Measurements from ENCODE around the gene TRIP11. TPM values are rescaled to one million over a fixed set of nuclear protein-coding genes. Genes with fewer than 3 reads are reported as not detected.

The TRIP11 gene
- total RNA-seq, 1 experiment from 2014 or later, result 65.8 TPM

DNA sequence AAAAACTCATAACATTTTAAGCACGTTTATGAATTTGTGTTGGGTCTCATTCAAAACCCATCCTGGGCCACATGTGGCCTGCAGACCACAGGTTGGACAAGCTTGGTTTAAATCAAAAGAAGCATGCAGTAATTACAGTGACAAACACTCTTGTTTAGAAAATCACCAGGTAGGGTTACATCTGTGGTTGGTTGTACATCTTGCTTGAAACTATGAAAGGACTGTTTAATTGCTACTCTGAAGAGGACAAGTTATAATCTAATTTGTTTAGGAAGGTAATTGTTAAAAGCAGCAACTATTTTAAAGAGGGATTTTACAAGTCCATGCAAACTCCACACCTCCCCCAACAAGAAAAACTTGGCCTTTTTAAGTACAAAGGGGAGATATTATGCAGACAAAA, 4.0 kb downstream of the TRIP11 start:
- TF ChIP-seq, protein P1, sequence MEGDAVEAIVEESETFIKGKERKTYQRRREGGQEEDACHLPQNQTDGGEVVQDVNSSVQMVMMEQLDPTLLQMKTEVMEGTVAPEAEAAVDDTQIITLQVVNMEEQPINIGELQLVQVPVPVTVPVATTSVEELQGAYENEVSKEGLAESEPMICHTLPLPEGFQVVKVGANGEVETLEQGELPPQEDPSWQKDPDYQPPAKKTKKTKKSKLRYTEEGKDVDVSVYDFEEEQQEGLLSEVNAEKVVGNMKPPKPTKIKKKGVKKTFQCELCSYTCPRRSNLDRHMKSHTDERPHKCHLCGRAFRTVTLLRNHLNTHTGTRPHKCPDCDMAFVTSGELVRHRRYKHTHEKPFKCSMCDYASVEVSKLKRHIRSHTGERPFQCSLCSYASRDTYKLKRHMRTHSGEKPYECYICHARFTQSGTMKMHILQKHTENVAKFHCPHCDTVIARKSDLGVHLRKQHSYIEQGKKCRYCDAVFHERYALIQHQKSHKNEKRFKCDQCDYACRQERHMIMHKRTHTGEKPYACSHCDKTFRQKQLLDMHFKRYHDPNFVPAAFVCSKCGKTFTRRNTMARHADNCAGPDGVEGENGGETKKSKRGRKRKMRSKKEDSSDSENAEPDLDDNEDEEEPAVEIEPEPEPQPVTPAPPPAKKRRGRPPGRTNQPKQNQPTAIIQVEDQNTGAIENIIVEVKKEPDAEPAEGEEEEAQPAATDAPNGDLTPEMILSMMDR (IDR thresholded peaks at IDR 0.05; ENCODE audit: unreplicated experiment), result no peak
- no peak overlapping the region for H3K4me3 Mint-ChIP-seq (ENCODE audit: unreplicated experiment)
- H3K27me3 Mint-ChIP-seq (ENCODE audit: insufficient read depth, unreplicated experiment), result no peaks in the 10 kb centered on the region
- no peaks in the 10 kb centered on the region for H3K9me3 Mint-ChIP-seq (ENCODE audit: unreplicated experiment)
- no peak for DNase-seq (ENCODE audit: unreplicated experiment)
- no TSS peak for BruUV-seq (replicated peaks)
- POLR2A ChIA-PET, result no interaction called here
- H3K36me3 Mint-ChIP-seq (ENCODE audit: insufficient read depth, unreplicated experiment), result peaks cover 35% of the 10 kb centered on the region
- H3K27ac Mint-ChIP-seq (ENCODE audit: low read depth, unreplicated experiment), result no peak overlapping the region
- CTCF ChIA-PET, result interaction anchor here (0.8 to 1.0 kb wide), 3 partner anchors 8 to 58 kb away, joined by 3 to 6 read pairs (median 3); no protein-coding TSS in a partner anchor
- H3K4me1 Mint-ChIP-seq (ENCODE audit: insufficient read depth, unreplicated experiment), result peaks cover 20% of the 10 kb centered on the region
- intact Hi-C loops (cut with micrococcal nuclease), result no loop called here

DNA sequence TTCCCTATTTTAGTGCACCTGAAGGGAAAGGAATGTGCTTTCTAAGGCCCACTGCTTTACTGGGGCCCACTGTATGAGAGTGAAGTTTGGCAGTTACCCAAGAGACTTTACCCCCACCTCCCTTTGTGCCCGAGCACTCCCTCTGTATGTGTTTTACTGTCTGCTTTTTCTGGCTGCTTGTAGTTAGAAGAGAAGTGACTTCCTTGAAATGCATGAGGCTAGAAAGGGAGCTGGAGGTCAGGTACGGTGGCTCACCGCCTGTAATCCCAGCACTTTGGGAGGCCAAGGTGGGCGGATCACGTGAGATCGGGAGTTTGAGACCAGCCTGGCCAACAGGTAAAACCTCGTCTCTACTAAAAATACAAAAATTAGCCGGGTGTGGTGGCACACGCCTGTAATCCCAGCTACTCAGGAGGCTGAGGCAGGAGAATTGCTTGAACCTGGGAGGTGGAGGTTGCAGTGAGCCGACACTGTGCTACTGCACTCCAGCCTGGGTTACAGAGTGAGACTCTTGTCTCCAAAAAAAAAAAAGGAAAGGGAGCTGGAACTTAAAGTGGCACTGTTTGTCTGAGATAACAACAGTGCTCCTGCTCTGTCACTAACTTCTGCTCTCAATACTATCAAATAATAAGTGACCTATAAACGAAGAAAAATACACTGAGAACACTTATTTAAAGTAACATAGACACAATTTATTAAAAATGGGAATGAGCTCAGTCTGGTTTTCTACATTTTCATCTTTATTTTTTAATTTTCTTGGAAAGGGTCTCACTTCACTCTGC, 5.8 kb downstream of the TRIP11 start:
- BruUV-seq (replicated peaks), result no TSS peak
- POLR2A ChIA-PET, result interaction anchor here (1.7 kb wide), 1 partner anchor 72 kb away, joined by 6 read pairs; the partner anchor contains the start of gene ATXN3
- peaks cover 20% of the 10 kb centered on the region for H3K4me1 Mint-ChIP-seq (ENCODE audit: insufficient read depth, unreplicated experiment)

DNA sequence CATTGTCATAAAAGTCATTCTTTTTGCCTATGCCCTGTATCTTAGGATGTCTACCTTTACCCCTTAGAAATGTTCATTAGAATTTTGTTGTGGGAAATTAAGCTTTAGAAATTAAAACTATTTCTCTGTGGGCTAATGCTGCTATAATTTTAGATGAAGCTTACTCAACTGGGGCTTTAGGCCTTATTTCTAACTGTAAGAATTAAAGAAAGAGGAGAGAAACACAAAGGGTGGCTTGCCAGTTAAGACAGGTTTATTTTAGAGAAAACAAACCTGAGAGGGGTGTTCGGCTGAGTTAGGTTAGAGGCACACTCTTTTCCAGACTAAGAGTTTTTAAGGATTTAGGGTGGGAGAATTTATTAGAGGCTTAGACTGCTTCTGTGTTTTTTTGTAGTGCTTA, 6.4 kb downstream of the TRIP11 start:
- DNase-seq (ENCODE audit: unreplicated experiment), result no peak
- H3K36me3 Mint-ChIP-seq (ENCODE audit: insufficient read depth, unreplicated experiment), result peaks cover 58% of the 10 kb centered on the region
- no peaks in the 10 kb centered on the region for H3K27me3 Mint-ChIP-seq (ENCODE audit: insufficient read depth, unreplicated experiment)
- peaks cover 16% of the 10 kb centered on the region for H3K4me1 Mint-ChIP-seq (ENCODE audit: insufficient read depth, unreplicated experiment)
- no peak overlapping the region for H3K4me3 Mint-ChIP-seq (ENCODE audit: unreplicated experiment)
- POLR2A ChIA-PET, result interaction anchor here (1.0 to 1.7 kb wide), 2 partner anchors 21 to 73 kb away, joined by 3 to 6 read pairs; partner anchors contain the start of gene ATXN3
- H3K27ac Mint-ChIP-seq (ENCODE audit: low read depth, unreplicated experiment), result no peak overlapping the region
- no TSS peak for BruUV-seq (replicated peaks)
- no peaks in the 10 kb centered on the region for H3K9me3 Mint-ChIP-seq (ENCODE audit: unreplicated experiment)
- CTCF ChIA-PET, result no interaction called here
- TF ChIP-seq, protein P1 (IDR thresholded peaks at IDR 0.05; ENCODE audit: unreplicated experiment), result no peak
- intact Hi-C loops (cut with micrococcal nuclease), result no loop called here

More for the DNA sequence above, 5.8 kb downstream of the TRIP11 start:
- DNase-seq (ENCODE audit: unreplicated experiment), result no peak
- Mint-ChIP-seq H3K4me3 (ENCODE audit: unreplicated experiment) (no peak overlapping the region), H3K36me3 (ENCODE audit: insufficient read depth, unreplicated experiment) (peaks cover 51% of the 10 kb centered on the region), H3K27ac (ENCODE audit: low read depth, unreplicated experiment) (no peak overlapping the region), H3K9me3 (ENCODE audit: unreplicated experiment) (no peaks in the 10 kb centered on the region), H3K27me3 (ENCODE audit: insufficient read depth, unreplicated experiment) (no peaks in the 10 kb centered on the region)
- CTCF ChIA-PET, result interaction anchor here (0.6 to 0.7 kb wide), 2 partner anchors 77 to 432 kb away, joined by 3 read pairs; no protein-coding TSS in a partner anchor
- intact Hi-C loops (cut with micrococcal nuclease), result no loop called here
- TF ChIP-seq, protein P1 (IDR thresholded peaks at IDR 0.05; ENCODE audit: unreplicated experiment), result no peak

DNA sequence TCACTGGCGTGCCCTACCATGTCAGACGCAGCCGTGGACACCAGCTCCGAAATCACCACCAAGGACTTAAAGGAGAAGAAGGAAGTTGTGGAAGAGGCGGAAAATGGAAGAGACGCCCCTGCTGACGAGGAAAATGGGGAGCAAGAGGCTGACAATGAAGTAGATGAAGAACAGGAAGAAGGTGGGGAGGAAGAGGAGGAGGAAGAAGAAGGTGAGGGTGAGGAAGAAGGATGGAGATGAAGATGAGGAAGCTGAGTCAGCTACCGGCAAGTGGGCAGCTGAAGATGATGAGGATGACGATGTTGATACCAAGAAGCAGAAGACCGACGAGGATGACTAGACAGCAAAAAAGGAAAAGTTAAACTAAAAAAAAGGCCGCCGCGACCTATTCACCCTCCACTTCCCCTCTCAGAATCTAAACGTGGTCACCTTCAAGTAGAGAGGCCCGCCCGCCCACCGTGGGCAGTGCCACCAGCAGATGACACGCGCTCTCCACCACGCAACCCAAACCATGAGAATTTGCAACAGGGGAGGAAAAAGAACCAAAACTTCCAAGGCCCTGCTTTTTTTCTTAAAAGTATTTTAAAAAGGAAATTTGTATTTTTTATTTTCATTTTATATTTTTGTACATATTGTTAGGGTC, 13.2 kb downstream of the TRIP11 start:
- no TSS peak for BruUV-seq (replicated peaks)
- Mint-ChIP-seq H3K27ac (ENCODE audit: low read depth, unreplicated experiment) (peak overlapping the region; percentile 13), H3K4me1 (ENCODE audit: insufficient read depth, unreplicated experiment) (peaks cover 6% of the 10 kb centered on the region)

More for the DNA sequence above, 13.2 kb downstream of the TRIP11 start:
- POLR2A ChIA-PET, result no interaction called here
- Mint-ChIP-seq H3K36me3 (ENCODE audit: insufficient read depth, unreplicated experiment) (peaks cover 79% of the 10 kb centered on the region), H3K27me3 (ENCODE audit: insufficient read depth, unreplicated experiment) (no peaks in the 10 kb centered on the region), H3K9me3 (ENCODE audit: unreplicated experiment) (no peaks in the 10 kb centered on the region), H3K4me3 (ENCODE audit: unreplicated experiment) (no peak overlapping the region)
- CTCF ChIA-PET, result interaction anchor here (1.2 kb wide), 1 partner anchor 9 kb away, joined by 3 read pairs; no protein-coding TSS in a partner anchor
- intact Hi-C loops (cut with micrococcal nuclease), result no loop called here
- TF ChIP-seq, protein P1 (IDR thresholded peaks at IDR 0.05; ENCODE audit: unreplicated experiment), result no peak
- DNase-seq (ENCODE audit: unreplicated experiment), result no peak

Measured in MCF 10A (cell line).